Naive thymus-derived CD4-positive, alpha-beta T cell (primary cell): ENCODE measurements around the gene CLDN15. TPM values are rescaled to one million over a fixed set of nuclear protein-coding genes. Genes with fewer than 3 reads are reported as not detected.

Experiments
- ATAC-seq: fragments of 150-1000 bp; cut with Tn5 transposase; 2 replicates; pipeline ENCODE4 v1.10.0; 2021; ENCODE audit warnings: mild to moderate bottlenecking, moderate library complexity
- CTCF ChIA-PET: fragments of 350-600 bp; sonication (Branson Sonifier 250); formaldehyde crosslinking; loops from one replicate; lab custom pipeline; 2021; ENCODE audit warnings: antibody characterized with exemption; lab: Charles Lee
- POLR2A ChIA-PET: fragments of 350-600 bp; sonication (Branson Sonifier 250); formaldehyde crosslinking; loops from one replicate; lab custom pipeline; 2021; ENCODE audit warnings: antibody characterized with exemption, inconsistent platforms; lab: Charles Lee
- DNase-seq, 9 donors: peaks; one replicate each; pipeline versions ENCODE4 v3.0.0 to v3.0.0-alpha.2; 2020 to 2022; ENCODE audit warnings: mixed read lengths in 1 of 9
- H3K27ac ChIP-seq: one replicate; pipeline ENCODE4 v1.7.0; 2013; ENCODE audit warnings: mild to moderate bottlenecking, low read depth, low read length, moderate library complexity
- H3K27me3 ChIP-seq, 2 donors: one replicate each; pipeline ENCODE4 v1.7.0; 2013; ENCODE audit warnings: low read length in 2 of 2, mild to moderate bottlenecking in 2 of 2, moderate library complexity in 2 of 2; ENCODE audit not compliant: control insufficient read depth in 2 of 2, insufficient read depth in 2 of 2
- H3K36me3 ChIP-seq, 3 experiments: 1 replicate in 2 of 3; 2 replicates in 1 of 3; pipeline ENCODE4 v1.7.0; 2013; ENCODE audit warnings: low read length in 3 of 3, mild to moderate bottlenecking in 3 of 3, moderate library complexity in 1 of 3; ENCODE audit not compliant: insufficient read depth in 3 of 3, control insufficient read depth in 2 of 3
- H3K4me1 ChIP-seq, 2 donors: one replicate each; pipeline ENCODE4 v1.7.0; 2013; ENCODE audit warnings: low read length in 2 of 2, mild to moderate bottlenecking in 2 of 2, moderate library complexity in 1 of 2; ENCODE audit not compliant: control insufficient read depth in 2 of 2, insufficient read depth in 2 of 2
- H3K4me3 ChIP-seq: 2 replicates; pipeline ENCODE4 v1.7.0; 2013; ENCODE audit warnings: mild to moderate bottlenecking, low read length
- H3K9me3 ChIP-seq, 3 experiments: 1 replicate in 2 of 3; 2 replicates in 1 of 3; pipeline ENCODE4 v1.7.0; 2013; ENCODE audit warnings: low read length in 3 of 3; ENCODE audit not compliant: control insufficient read depth in 2 of 3
- H3K27ac Mint-ChIP-seq, 9 donors: one replicate each; pipeline ENCODE4 v1.8.0; 2020 to 2022; ENCODE audit warnings: mixed read lengths in 9 of 9, mild to moderate bottlenecking in 8 of 9, moderate library complexity in 5 of 9, inconsistent platforms in 2 of 9
- H3K27me3 Mint-ChIP-seq, 5 donors: one replicate each; pipeline ENCODE4 v1.8.0; 2021 to 2022; ENCODE audit warnings: mixed read lengths in 5 of 5, mild to moderate bottlenecking in 1 of 5
- H3K36me3 Mint-ChIP-seq, 5 donors: one replicate each; pipeline ENCODE4 v1.8.0; 2020 to 2022; ENCODE audit warnings: mixed read lengths in 5 of 5, mild to moderate bottlenecking in 3 of 5, inconsistent platforms in 1 of 5
- H3K4me1 Mint-ChIP-seq, 7 donors: one replicate each; pipeline ENCODE4 v1.8.0; 2020 to 2022; ENCODE audit warnings: mixed read lengths in 7 of 7, mild to moderate bottlenecking in 3 of 7, inconsistent platforms in 1 of 7
- H3K4me3 Mint-ChIP-seq, 10 donors: one replicate each; pipeline ENCODE4 v1.8.0; 2020 to 2022; ENCODE audit warnings: mild to moderate bottlenecking in 10 of 10, mixed read lengths in 10 of 10, moderate library complexity in 6 of 10, inconsistent platforms in 2 of 10
- H3K9me3 Mint-ChIP-seq, 11 donors: one replicate each; pipeline ENCODE4 v1.8.0; 2020 to 2022; ENCODE audit warnings: mixed read lengths in 11 of 11, mild to moderate bottlenecking in 4 of 11, inconsistent platforms in 1 of 11, moderate library complexity in 1 of 11
- intact Hi-C, 2 donors: fragments of 100-400 bp; cut with micrococcal nuclease; formaldehyde crosslinking; loops; one replicate each; pipeline ENCODE4 v1.15.1; 2023
- polyA plus RNA-seq, 2 donors: library from polyadenylated mRNA; unstranded; fragments of 300-500 nt; fragmentation: Illumina TruSeq; gene quantifications; one replicate each; pipeline ENCODE4 v1.2.3, GENCODE V29; 2021
- total RNA-seq, 6 experiments: library from RNA in 5 of 6; stranded (reverse) in 5 of 6; gene quantifications; 1 replicate in 5 of 6; 2 replicates in 1 of 6; pipeline ENCODE4 v1.2.3 and lab custom pipeline; 2021 to 2026

The CLDN15 gene
- total and polyA plus RNA-seq, 7 experiments from 2014 or later: 0.51 to 58.6 (median 23.3) TPM

- H3K36me3 Mint-ChIP-seq: peaks cover 0 to 19% (median 4%) of the 10 kb centered on the region in 5 donors
- POLR2A ChIA-PET: interaction anchor here (1.3 kb wide), 1 partner anchor 11 kb away, joined by 4 read pairs; no protein-coding TSS in a partner anchor
- peaks cover 0 to 58% (median 0%) of the 10 kb centered on the region in 3 experiments for H3K36me3 ChIP-seq
- peaks cover 1 to 2% of the 10 kb centered on the region in 2 donors for H3K4me1 ChIP-seq
- CTCF ChIA-PET: no interaction called here
- H3K27me3 ChIP-seq: no peaks in the 10 kb centered on the region
- H3K27me3 Mint-ChIP-seq: no peaks in the 10 kb centered on the region
- ATAC-seq: no peak
- no peak overlapping the region for H3K4me3 Mint-ChIP-seq
- no peak overlapping the region for H3K4me3 ChIP-seq
- H3K4me1 Mint-ChIP-seq: peaks cover under 1 to 12% (median 5%) of the 10 kb centered on the region in 7 donors
- intact Hi-C loops: no loop called here
- no peaks in the 10 kb centered on the region for H3K9me3 ChIP-seq
- DNase-seq: no peak
- H3K27ac ChIP-seq: no peak overlapping the region
- no peaks in the 10 kb centered on the region for H3K9me3 Mint-ChIP-seq
- no peak overlapping the region for H3K27ac Mint-ChIP-seq
These were observed 26.1 kb downstream of the CLDN15 start for GRCh38 chr7:101211501-101211900.

GRCh38 chr7:101210143-101210542 is 27.5 kb downstream of the CLDN15 start:
- ChIA-PET POLR2A (no interaction called here), CTCF (no interaction called here)
- H3K27me3 ChIP-seq: no peaks in the 10 kb centered on the region
- no peak overlapping the region for H3K4me3 Mint-ChIP-seq
- H3K4me1 ChIP-seq: no peaks in the 10 kb centered on the region
- H3K27ac ChIP-seq: no peak overlapping the region
- intact Hi-C loops: no loop called here
- ATAC-seq: no peak
- no peaks in the 10 kb centered on the region for H3K9me3 ChIP-seq
- H3K4me3 ChIP-seq: no peak overlapping the region
- no peak overlapping the region for H3K27ac Mint-ChIP-seq
- peaks cover 0 to 28% (median 4%) of the 10 kb centered on the region in 5 donors for H3K36me3 Mint-ChIP-seq
- peaks cover 0 to 51% (median 0%) of the 10 kb centered on the region in 3 experiments for H3K36me3 ChIP-seq
- H3K4me1 Mint-ChIP-seq: peaks cover 0 to 3% (median 0%) of the 10 kb centered on the region in 7 donors
- H3K9me3 Mint-ChIP-seq: no peaks in the 10 kb centered on the region
- no peak for DNase-seq
- H3K27me3 Mint-ChIP-seq: no peaks in the 10 kb centered on the region

- Mint-ChIP-seq H3K9me3 (no peaks in the 10 kb centered on the region), H3K27me3 (peaks cover 0 to 7% (median 2%) of the 10 kb centered on the region in 5 donors), H3K4me1 (peaks cover 0 to 7% (median 6%) of the 10 kb centered on the region in 7 donors), H3K36me3 (peaks cover 0 to 24% (median 6%) of the 10 kb centered on the region in 5 donors), H3K4me3 (no peak overlapping the region), H3K27ac (peak overlapping the region in 1 of 9 donors; percentile 2)
- Histone ChIP-seq H3K4me1 (no peaks in the 10 kb centered on the region), H3K4me3 (no peak overlapping the region), H3K9me3 (no peaks in the 10 kb centered on the region), H3K36me3 (peaks cover 0 to 46% (median 0%) of the 10 kb centered on the region in 3 experiments), H3K27ac (no peak overlapping the region), H3K27me3 (no peaks in the 10 kb centered on the region)
- ChIA-PET CTCF (interaction anchor here (0.7 kb wide), 1 partner anchor 16 kb away, joined by 3 read pairs; no protein-coding TSS in a partner anchor), POLR2A (interaction anchor here (0.6 kb wide), 1 partner anchor 9 kb away, joined by 6 read pairs; the partner anchor contains the start of genes PLOD3 and ZNHIT1)
- ATAC-seq: no peak
- DNase-seq: no peak
- intact Hi-C loops: no loop called here
These were observed 28.8 kb downstream of the CLDN15 start for GRCh38 chr7:101208794-101209193.

GRCh38 chr7:101207459-101207858 is 30.1 kb downstream of the CLDN15 start:
- peaks cover 0 to 2% of the 10 kb centered on the region in 2 donors for H3K4me1 ChIP-seq
- H3K27me3 Mint-ChIP-seq: peaks cover 6 to 15% (median 11%) of the 10 kb centered on the region in 5 donors
- H3K36me3 ChIP-seq: peaks cover 0 to 43% (median 0%) of the 10 kb centered on the region in 3 experiments
- H3K27ac ChIP-seq: no peak overlapping the region
- no peaks in the 10 kb centered on the region for H3K27me3 ChIP-seq
- H3K9me3 ChIP-seq: no peaks in the 10 kb centered on the region
- intact Hi-C loops: no loop called here
- H3K36me3 Mint-ChIP-seq: peaks cover 0 to 24% (median 8%) of the 10 kb centered on the region in 5 donors
- ChIA-PET POLR2A (no interaction called here), CTCF (no interaction called here)
- no peaks in the 10 kb centered on the region for H3K9me3 Mint-ChIP-seq
- H3K4me1 Mint-ChIP-seq: peaks cover 0 to 15% (median 10%) of the 10 kb centered on the region in 7 donors
- H3K4me3 Mint-ChIP-seq: no peak overlapping the region
- H3K4me3 ChIP-seq: no peak overlapping the region
- ATAC-seq: no peak
- H3K27ac Mint-ChIP-seq: no peak overlapping the region
- no peak for DNase-seq

- Mint-ChIP-seq H3K4me1 (peaks cover 0 to 16% (median 10%) of the 10 kb centered on the region in 7 donors), H3K9me3 (no peaks in the 10 kb centered on the region), H3K27me3 (peaks cover 7 to 20% (median 12%) of the 10 kb centered on the region in 5 donors), H3K36me3 (peaks cover 0 to 24% (median 8%) of the 10 kb centered on the region in 5 donors), H3K4me3 (no peak overlapping the region), H3K27ac (peak overlapping the region in 1 of 9 donors; percentile 28)
- Histone ChIP-seq H3K9me3 (no peaks in the 10 kb centered on the region), H3K27me3 (no peaks in the 10 kb centered on the region), H3K36me3 (peaks cover 0 to 35% (median 0%) of the 10 kb centered on the region in 3 experiments), H3K4me3 (no peak overlapping the region), H3K4me1 (peaks cover 0 to 2% of the 10 kb centered on the region in 2 donors), H3K27ac (no peak overlapping the region)
- intact Hi-C loops: no loop called here
- ATAC-seq (no peak), DNase-seq (no peak)
- POLR2A ChIA-PET: no interaction called here
- CTCF ChIA-PET: no interaction called here
These were observed 30.9 kb downstream of the CLDN15 start for GRCh38 chr7:101206665-101207042.

- H3K27me3 Mint-ChIP-seq: peaks cover 8 to 26% (median 18%) of the 10 kb centered on the region in 5 donors
- no peak overlapping the region for H3K4me3 ChIP-seq
- H3K4me3 Mint-ChIP-seq: no peak overlapping the region
- peak overlapping the region in 1 of 9 donors; percentile 28 for H3K27ac Mint-ChIP-seq
- no peak overlapping the region for H3K27ac ChIP-seq
- H3K4me1 Mint-ChIP-seq: peaks cover 0 to 16% (median 11%) of the 10 kb centered on the region in 7 donors
- ATAC-seq (no peak), DNase-seq (no peak)
- H3K4me1 ChIP-seq: peaks cover 0 to 2% of the 10 kb centered on the region in 2 donors
- peaks cover 0 to 29% (median 0%) of the 10 kb centered on the region in 3 experiments for H3K36me3 ChIP-seq
- no peaks in the 10 kb centered on the region for H3K27me3 ChIP-seq
- POLR2A ChIA-PET: no interaction called here
- intact Hi-C loops: no loop called here
- H3K36me3 Mint-ChIP-seq: peaks cover 0 to 21% (median 8%) of the 10 kb centered on the region in 5 donors
- no peaks in the 10 kb centered on the region for H3K9me3 Mint-ChIP-seq
- CTCF ChIA-PET: interaction anchor here (0.7 to 3.1 kb wide), 3 partner anchors 11 to 50 kb away, joined by 3 to 14 read pairs (median 3); partner anchors contain the start of genes PLOD3 and ZNHIT1
- no peaks in the 10 kb centered on the region for H3K9me3 ChIP-seq
These were observed 31.5 kb downstream of the CLDN15 start for GRCh38 chr7:101205901-101206664.
